HG02852 (cell line): ENCODE data around the gene GRWD1.

Experiments
- ATAC-seq: cut with Tn5 transposase; IDR thresholded peaks from one replicate; pipeline ENCODE4 v1.9.1; 2021; ENCODE audit warnings: mild to moderate bottlenecking, moderate library complexity; ENCODE audit not compliant: unreplicated experiment

The GRWD1 gene

GRCh38 chr19:48445606-48446481, at the start of gene GRWD1:
Gene GRWD1 (plus strand): TSS chr19:48445983. CDS start chr19:48446006, 23 bp downstream.
- peak; percentile 81 for ATAC-seq

DNA sequence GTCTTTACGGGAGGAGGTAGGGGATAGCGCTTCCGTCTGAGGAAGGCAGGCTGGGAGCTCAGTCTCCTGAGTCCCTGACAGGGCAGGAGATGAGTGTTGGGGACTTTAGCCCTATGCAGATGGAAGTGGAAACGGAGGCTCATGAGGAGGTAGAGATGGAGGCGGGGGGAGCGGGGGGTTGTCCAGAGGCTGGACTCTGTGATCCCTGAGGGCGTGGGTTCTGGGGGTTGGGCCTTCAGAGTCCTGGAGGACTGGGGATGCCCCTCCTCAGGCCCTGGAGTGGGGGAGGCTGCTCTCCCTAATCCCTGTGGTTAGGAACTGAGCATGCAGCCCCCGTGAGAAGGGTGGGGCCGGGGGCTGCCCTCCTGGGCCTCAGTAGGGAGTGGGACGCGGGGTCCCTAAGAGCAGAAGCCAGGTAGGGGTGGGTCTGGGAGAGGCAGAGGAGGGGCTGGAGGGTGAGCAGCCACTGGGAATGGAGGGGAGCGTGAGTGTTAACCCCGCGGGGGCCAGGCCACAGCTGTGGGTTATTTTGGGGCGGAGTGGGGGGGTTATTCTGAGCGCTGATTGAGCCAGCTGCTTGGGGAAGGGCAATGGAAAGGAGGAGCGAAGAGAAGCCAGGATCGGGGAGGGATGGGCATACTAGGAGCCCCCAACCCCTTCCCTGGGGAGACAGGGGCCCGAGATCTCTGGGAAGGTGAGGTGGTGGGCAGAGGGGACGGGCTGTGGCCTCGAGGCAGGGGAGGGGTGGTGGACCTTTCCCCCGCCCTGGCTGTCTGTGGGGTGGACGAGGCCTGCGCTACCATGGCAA, 49.6 kb upstream of the GRWD1 start:
- ATAC-seq = no peak

DNA sequence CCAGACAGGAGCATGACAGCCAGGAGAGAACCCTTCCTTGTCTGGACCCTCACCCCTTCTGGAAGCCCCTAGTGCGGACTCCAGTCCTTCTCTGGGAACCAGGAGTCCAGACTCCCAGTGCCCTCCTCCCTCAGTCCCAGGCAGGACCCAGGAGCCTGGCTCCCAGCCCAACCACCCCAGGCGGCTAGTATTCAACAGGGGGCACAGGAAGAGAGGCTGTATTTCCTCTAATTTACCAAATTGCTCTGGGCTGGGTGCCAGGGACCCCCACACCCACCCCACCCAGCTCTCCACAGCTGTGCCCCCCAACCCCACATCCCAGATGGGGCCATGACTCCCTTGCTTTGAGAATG, 49.0 kb upstream of the GRWD1 start:
- no peak for ATAC-seq

DNA sequence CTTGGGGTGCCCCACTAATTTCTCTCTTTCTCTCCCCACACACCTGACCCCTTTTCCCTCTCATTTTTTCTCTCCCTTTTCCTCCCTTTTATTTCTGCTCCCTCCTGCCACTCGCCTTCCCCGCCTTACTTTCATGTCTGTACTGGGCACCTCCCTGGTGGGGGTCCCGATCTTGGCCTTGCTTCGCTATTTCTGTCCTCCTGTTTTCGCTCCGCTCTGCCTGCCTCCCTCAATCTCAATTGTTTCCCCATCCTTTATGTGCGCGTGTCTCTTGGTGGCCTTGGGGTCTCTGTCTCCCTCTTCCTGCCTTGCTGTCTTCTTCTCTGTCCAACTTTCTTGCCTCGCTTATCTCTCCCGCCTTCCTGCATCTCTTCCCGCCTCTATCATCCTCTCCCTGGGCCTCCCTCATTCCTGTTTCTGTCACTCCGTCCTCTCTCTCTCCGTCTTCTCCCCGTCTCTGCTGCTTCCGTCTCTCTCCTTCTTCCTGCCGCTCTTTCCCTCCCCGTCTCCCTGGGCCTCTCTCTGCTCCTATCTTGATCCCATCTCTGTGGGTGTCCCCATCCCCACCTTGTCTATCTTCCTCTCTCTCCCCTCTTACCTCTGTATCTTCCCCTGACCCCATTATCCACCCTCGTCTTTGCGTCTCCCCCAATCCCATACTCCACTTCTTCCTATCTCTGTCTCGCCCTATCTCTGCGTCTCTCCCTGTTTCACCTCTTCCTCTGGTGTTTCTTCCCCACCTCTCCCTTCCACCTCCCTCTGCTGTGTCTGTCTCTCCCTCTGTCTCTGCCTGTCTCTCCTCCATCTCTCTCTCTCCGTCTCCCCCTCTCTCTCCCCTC, 48.3 kb upstream of the GRWD1 start:
- no peak for ATAC-seq

DNA sequence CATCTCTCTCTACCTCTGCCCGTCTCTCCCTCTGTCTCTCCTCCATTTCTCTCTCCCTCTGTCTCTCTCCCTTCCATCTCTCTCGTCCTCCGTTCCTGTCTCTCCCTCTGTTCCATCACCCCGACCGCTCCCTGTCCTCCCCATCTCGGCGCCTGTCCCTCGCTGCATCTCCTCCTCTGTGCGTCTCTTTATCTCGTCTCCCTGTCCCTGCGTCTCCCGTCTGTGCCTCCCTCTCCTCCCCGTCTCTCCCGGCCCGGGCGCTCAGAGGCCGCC, 47.7 kb upstream of the GRWD1 start:
- no peak for ATAC-seq

DNA sequence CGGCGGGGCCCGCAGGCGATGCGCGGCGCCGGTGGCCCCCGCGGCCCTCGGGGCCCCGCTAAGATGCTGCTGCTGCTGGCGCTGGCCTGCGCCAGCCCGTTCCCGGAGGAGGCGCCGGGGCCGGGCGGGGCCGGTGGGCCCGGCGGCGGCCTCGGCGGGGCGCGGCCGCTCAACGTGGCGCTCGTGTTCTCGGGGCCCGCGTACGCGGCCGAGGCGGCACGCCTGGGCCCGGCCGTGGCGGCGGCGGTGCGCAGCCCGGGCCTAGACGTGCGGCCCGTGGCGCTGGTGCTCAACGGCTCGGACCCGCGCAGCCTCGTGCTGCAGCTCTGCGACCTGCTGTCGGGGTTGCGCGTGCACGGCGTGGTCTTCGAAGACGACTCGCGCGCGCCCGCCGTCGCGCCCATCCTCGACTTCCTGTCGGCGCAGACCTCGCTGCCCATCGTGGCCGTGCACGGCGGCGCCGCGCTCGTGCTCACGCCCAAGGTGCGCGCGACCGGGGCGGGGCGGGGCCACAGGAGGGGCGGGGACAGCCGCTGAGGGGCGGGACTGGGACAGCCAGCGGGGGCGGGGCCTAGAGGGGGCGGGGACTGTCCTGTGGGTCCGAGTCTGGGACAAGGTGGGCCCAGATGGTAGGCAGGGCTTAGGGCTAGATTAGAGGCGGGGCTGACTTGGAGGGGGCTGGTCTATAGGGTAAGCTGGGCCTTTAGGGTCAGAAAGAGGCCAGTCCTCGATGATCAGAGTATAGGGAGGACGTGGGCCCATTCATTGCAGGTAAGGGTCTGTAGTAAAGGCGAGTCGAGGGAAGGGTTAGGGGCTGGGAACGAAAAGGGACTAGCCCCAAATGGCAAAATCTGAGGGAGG, 47.2 kb upstream of the GRWD1 start:
- peak; percentile 54 for ATAC-seq

DNA sequence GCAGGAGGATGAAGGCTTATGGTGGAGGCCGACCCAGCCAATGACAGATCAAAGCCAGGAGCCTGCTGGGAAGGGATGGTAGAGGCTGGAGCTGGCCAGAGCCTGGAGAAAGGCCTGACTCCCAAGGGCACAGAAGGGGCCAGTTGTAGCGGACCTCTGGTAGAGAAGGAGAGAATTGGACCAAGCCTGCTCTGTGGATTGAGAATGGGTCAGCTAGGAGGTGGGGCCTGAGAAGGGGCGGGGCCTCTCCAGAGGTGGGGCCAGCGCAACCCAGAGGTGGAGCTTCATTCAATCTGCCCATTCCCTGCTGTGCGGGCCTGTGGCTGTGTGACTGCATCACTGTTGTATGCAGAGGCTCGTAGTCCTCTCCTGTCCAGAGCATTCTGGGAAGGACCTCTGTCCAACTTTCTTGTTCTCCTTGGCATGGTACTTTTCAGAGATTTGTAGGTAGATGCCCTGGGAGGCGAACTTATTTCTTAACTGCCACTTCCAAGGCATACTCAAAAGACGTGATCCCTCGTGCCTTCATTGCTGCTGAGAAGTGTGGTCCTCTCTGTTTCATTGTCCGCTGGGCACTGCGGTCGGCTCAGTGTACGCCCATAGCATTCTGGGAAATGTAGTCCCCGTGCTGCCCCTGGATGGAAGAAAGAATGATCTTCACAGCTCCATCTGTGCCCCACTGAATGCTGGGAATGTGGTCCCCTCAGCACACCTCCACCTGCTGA, 45.6 kb upstream of the GRWD1 start:
- no peak for ATAC-seq

GRCh38 chr19:48401287-48401686, 44.5 kb upstream of the GRWD1 start:
- no peak for ATAC-seq

GRCh38 chr19:48403606-48404005, 42.2 kb upstream of the GRWD1 start:
- no peak for ATAC-seq

DNA sequence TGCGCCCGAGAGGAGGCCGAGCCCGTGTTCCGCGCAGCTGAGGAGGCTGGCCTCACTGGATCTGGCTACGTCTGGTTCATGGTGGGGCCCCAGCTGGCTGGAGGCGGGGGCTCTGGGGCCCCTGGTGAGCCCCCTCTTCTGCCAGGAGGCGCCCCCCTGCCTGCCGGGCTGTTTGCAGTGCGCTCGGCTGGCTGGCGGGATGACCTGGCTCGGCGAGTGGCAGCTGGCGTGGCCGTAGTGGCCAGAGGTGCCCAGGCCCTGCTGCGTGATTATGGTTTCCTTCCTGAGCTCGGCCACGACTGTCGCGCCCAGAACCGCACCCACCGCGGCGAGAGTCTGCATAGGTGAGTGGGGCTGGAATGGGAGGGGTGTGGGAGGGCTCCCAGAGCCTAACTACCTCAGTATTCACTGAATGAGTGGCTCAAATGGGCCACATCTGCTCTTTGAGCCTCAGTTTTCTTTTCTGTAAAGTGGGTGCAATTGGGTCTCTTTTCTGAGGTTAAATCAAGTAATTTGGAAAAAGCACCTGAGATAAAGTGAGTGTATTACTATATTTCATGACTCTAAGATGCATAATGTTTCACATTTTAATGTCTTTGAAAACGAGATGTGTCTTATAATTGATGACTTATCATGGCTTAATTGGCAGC, 40.6 kb upstream of the GRWD1 start:
- no peak for ATAC-seq

- ATAC-seq = no peak
Measured at GRCh38 chr19:48405850-48406249, 39.9 kb upstream of the GRWD1 start.

DNA sequence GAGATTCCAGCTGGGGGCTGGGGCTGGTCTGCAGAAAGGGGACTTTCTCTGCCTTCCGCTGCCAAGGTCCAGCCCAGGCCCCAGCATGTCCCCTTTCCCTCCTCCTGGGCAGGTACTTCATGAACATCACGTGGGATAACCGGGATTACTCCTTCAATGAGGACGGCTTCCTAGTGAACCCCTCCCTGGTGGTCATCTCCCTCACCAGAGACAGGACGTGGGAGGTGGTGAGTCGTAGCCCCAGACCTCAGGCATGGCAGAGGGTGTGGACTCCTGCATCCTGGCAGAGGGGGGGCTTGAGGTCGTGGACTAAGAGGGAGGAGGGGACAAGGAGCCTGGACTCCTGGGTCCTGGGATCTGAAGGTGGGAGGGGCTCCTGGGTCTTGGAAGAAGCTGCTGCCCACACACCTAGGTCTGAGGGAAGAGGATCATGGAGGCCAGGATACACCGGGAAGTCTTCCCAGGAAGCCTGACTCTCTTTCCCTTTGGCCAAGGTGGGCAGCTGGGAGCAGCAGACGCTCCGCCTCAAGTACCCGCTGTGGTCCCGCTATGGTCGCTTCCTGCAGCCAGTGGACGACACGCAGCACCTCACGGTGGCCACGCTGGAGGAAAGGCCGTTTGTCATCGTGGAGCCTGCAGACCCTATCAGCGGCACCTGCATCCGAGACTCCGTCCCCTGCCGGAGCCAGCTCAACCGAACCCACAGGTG, 31.8 kb upstream of the GRWD1 start:
- ATAC-seq = no peak

DNA sequence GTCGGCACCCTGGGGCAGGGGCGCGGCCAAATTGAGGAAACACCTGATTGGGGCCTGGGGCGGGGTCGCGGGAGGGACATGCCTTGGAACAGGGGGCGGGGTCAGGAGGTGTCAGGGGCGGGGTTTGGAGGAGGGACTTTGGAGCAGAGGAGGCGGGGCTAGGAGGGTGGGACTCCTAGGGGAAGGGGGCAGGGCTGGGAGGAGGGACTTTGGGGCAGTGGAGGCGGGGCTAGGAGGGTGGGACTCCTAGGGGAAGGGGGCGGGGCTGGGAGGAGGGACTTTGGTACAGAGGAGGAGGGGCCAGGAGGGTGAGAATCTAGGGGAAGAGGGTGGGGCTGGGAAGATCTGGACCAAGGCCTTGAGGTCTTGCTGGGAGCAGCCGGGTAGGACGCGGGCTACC, 30.4 kb upstream of the GRWD1 start:
- ATAC-seq = no peak

DNA sequence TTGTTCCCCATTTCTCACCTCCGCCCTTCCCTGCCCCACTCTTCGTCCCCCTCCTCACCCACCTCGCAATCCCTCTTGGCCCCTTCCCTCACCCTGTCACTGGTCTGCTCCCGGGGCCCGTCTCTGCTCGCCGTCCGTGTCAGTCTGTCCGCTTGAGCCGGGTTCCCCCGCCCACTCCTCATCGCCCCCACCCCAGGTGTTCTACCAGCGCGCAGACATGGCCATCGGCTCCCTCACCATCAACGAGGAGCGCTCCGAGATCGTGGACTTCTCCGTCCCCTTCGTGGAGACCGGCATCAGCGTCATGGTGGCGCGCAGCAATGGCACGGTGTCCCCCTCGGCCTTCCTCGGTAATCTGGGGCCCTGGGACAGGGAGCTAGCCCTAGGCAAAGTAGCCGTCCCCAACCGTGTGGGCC, 30.0 kb upstream of the GRWD1 start:
- no peak for ATAC-seq

DNA sequence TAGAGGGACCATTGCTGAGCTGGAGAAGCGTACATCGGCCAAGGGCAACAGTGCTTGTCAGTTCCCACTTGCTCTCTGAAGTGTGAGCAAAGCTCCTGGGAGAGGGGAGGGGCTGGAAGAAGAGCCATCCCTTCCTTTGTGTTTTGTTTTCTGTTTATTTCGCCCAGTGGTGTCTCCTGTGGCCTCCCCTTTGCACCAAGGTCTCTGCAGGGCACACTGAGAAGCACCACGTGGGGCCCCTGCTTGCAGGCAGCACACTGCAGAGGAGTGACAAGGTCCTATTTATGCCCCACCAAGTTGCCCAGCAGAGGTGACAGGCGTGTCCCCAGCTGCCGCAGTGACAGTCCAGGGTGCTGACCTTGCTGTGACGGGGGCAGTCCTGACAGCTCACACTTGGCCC, 28.4 kb upstream of the GRWD1 start:
- ATAC-seq = no peak

DNA sequence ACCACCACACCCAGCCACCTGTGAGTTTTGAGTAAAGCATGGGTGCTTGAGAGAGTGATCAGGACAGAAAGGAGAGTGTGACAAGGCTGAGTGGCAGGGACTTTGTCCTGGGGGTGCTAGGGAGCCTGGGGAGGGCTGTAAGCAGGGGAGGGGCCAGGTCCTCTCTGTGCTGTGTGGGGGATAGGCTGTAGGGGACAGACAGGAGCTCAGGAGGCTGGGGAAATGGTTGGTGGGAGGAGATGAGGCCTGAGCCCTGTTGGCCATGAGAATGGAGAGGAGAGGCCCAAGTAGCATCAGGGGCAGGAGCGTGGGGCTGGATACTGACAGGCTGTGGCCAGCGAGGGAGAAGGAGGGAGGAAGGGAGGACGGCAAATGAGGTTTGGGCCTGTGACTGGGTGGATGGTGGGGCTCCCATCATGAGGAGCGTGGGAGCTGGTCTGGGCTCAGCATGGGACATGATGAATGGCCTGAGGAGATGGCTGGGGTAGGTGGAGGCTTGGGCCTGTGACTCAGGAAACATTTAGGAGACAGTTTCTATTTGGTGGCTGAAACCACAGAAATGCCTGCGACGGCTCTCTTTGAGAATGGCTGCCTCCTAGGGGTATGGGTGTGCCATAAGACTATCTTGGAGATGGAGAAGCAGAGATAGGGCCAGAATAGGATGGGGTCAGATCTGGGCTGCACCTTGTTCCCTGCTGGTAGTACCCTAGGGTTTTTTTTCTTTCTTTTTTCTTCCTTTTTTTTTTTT, 27.3 kb upstream of the GRWD1 start:
- ATAC-seq = no peak

- ATAC-seq = no peak
Measured at GRCh38 chr19:48419158-48419920, 26.4 kb upstream of the GRWD1 start.
